Sigmoid colon (tissue), 4 donors: ENCODE measurements around the gene ADGB.

Experiments used
- CTCF ChIP-seq, 4 experiments: fragments of 450-650 bp in 3 of 4; fragments of 200-600 bp in 1 of 4; IDR thresholded peaks; one replicate each; pipeline ENCODE4 v1.5.1; 2016 to 2019; ENCODE audit warnings: antibody characterized with exemption in 4 of 4, mild to moderate bottlenecking in 3 of 4, moderate library complexity in 2 of 4
- POLR2AphosphoS5 ChIP-seq, 4 donors: sonication (generic); formaldehyde crosslinking; IDR thresholded peaks; one replicate each; pipeline ENCODE4 v1.6.1; 2017; ENCODE audit warnings: antibody characterized with exemption in 4 of 4

DNA sequence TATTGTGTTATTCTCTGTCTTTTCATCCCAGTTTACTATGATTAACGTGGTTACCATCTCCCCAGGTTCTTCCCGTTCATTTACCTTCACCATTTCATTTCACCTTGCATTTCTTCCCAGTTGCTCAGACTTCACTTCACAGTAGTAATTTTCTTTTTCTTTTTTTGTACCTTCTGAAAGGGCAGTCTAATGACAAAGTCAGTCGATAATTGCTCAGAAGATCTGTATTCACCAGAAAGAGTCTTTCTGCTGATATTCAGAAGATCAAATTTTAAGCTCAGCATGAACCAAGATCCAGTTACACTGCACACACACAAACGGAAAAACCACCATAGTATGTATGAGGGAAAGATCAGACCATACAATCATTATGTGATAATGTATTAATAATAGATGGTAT, 265.5 kb downstream of the ADGB start:
- TF ChIP-seq CTCF (IDR thresholded peaks at IDR 0.05) (no peak), POLR2AphosphoS5 (IDR thresholded peaks at IDR 0.05) (no peak)
